Stimulated activated CD8-positive, alpha-beta memory T cell treated with anti-CD3 and anti-CD28 coated beads, Interleukin-4, amount 100 ng/mL, for 4 hours (primary cell): ENCODE data around the gene LRP1-AS.

Experiments used
- DNase-seq, 2 donors: peaks; one replicate each; pipeline ENCODE4 v3.0.0-alpha.2; 2020; ENCODE audit warnings: low read depth in 2 of 2, low spot score in 1 of 2

Gene LRP1-AS

GRCh38 chr12:57180321-57180989, 33.0 kb upstream of the LRP1-AS start:
- no peak for DNase-seq

GRCh38 chr12:57179331-57180086, 32.1 kb upstream of the LRP1-AS start:
- DNase-seq: no peak

- no peak for DNase-seq
Observed at GRCh38 chr12:57178213-57178612, 30.8 kb upstream of the LRP1-AS start.

- DNase-seq: no peak
Observed at GRCh38 chr12:57177354-57177753, 29.9 kb upstream of the LRP1-AS start.

- DNase-seq: no peak
Observed at GRCh38 chr12:57176846-57177245, 29.4 kb upstream of the LRP1-AS start.

GRCh38 chr12:57176139-57176477, 28.7 kb upstream of the LRP1-AS start:
- DNase-seq: no peak

GRCh38 chr12:57175428-57176138, 28.2 kb upstream of the LRP1-AS start:
- DNase-seq: no peak

GRCh38 chr12:57173683-57174082, 26.3 kb upstream of the LRP1-AS start:
- no peak for DNase-seq

GRCh38 chr12:57173089-57173488, 25.7 kb upstream of the LRP1-AS start:
- DNase-seq: no peak

GRCh38 chr12:57171668-57172067, 24.2 kb upstream of the LRP1-AS start:
- no peak for DNase-seq

GRCh38 chr12:57170927-57171326, 23.5 kb upstream of the LRP1-AS start:
- no peak for DNase-seq

GRCh38 chr12:57170408-57170807, 23.0 kb upstream of the LRP1-AS start:
- no peak for DNase-seq

- no peak for DNase-seq
Observed at GRCh38 chr12:57169969-57170368, 22.6 kb upstream of the LRP1-AS start.

- DNase-seq: no peak
Observed at GRCh38 chr12:57169046-57169795, 21.8 kb upstream of the LRP1-AS start.

- no peak for DNase-seq
Observed at GRCh38 chr12:57168058-57168457, 20.6 kb upstream of the LRP1-AS start.

GRCh38 chr12:57166971-57167371, 19.6 kb upstream of the LRP1-AS start:
- DNase-seq: no peak

- no peak for DNase-seq
Observed at GRCh38 chr12:57165741-57166140, 18.3 kb upstream of the LRP1-AS start.

GRCh38 chr12:57164966-57165625, 17.7 kb upstream of the LRP1-AS start:
- DNase-seq: no peak

GRCh38 chr12:57164454-57164853, 17.0 kb upstream of the LRP1-AS start:
- no peak for DNase-seq

- no peak for DNase-seq
Observed at GRCh38 chr12:57162553-57163125, 15.2 kb upstream of the LRP1-AS start.

GRCh38 chr12:57161491-57161890, 14.1 kb upstream of the LRP1-AS start:
- no peak for DNase-seq
